GM12864 (cell line): ENCODE measurements around the gene PPAN.

Experiments
- DNase-seq: peaks from one replicate; pipeline ENCODE4 v3.0.0-alpha.2; 2011; ENCODE audit warnings: low read depth
- H3K4me3 ChIP-seq: 2 replicates; pipeline ENCODE4 v1.5.1; 2011; ENCODE audit warnings: mild to moderate bottlenecking, low read depth, low read length, control low read depth
- TF ChIP-seq, protein P1 (sequence below): IDR thresholded peaks from 2 replicates; pipeline ENCODE4 v1.5.1; 2011; ENCODE audit warnings: low read depth, mild to moderate bottlenecking, moderate library complexity, low read length, control low read depth, inconsistent platforms; ENCODE audit errors: missing control alignments

PPAN gene

DNA sequence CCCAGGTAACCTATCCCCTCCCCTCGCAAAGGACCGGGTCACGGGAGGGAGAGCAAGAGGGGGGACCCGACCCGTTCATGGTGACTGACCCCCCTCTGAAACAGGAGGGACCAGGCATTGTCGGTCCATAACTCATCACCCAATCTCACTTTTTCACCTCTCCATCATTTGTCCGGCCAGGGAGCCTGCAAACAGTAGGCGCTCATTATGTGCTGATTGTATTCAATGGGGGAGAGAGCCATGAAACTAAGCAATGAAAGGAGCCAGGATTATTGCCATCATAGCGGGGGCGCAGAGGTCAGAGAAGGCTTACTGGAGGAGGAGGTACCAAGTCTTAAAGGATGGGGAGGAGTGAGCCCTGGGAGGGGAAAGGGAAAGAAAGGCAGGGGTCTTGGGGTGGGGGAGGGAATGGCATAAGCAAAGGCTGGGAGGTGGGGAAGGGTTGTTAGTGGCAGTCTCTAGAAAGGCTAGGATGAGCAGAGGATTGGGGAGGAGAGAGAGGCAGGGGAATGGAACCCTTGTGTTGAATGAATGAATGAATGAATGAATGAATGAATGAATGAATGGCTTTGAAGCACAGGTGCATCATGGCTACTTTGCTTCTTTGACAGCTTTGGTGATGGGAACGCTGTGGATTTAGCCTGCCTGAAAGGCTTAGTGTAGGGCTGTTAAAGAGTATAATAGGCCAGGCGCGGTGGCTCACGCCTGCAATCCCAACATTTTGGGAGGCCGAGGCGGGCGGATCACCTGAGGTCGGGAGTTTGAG is 18.7 kb upstream of the PPAN start:
- peak overlapping the region; percentile 97 for H3K4me3 ChIP-seq
- TF ChIP-seq, protein P1, sequence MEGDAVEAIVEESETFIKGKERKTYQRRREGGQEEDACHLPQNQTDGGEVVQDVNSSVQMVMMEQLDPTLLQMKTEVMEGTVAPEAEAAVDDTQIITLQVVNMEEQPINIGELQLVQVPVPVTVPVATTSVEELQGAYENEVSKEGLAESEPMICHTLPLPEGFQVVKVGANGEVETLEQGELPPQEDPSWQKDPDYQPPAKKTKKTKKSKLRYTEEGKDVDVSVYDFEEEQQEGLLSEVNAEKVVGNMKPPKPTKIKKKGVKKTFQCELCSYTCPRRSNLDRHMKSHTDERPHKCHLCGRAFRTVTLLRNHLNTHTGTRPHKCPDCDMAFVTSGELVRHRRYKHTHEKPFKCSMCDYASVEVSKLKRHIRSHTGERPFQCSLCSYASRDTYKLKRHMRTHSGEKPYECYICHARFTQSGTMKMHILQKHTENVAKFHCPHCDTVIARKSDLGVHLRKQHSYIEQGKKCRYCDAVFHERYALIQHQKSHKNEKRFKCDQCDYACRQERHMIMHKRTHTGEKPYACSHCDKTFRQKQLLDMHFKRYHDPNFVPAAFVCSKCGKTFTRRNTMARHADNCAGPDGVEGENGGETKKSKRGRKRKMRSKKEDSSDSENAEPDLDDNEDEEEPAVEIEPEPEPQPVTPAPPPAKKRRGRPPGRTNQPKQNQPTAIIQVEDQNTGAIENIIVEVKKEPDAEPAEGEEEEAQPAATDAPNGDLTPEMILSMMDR: no peak
- no peak for DNase-seq

DNA sequence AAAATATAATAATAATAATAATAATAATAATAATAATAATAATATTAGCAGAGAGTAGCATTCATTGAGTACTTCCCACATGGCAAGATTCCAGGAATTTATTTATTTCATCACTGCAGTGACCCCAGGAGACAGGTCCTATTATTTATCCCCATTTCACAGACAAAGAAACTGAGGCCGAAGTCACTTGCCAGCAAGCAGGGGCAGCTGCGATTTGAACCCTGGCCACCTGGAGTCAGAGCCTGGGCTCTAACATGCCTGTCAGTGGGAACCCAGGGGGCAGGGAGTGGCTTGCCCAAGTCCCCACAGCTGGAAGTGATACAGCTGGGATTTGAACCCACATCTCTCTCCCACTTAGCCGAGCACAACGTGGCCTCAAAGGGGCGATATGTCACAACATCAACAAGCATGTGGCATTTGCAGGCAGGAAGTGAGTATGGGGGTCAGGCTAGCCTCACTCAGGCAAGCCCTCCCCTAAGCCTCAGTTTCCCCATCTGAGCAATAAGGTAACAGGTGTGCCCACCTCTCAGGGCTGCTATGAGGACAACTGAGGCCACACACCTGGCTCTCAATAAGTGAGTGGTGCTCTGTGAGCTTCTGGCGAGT is 17.1 kb upstream of the PPAN start:
- TF ChIP-seq, protein P1: no peak
- no peak overlapping the region for H3K4me3 ChIP-seq
- no peak for DNase-seq

DNA sequence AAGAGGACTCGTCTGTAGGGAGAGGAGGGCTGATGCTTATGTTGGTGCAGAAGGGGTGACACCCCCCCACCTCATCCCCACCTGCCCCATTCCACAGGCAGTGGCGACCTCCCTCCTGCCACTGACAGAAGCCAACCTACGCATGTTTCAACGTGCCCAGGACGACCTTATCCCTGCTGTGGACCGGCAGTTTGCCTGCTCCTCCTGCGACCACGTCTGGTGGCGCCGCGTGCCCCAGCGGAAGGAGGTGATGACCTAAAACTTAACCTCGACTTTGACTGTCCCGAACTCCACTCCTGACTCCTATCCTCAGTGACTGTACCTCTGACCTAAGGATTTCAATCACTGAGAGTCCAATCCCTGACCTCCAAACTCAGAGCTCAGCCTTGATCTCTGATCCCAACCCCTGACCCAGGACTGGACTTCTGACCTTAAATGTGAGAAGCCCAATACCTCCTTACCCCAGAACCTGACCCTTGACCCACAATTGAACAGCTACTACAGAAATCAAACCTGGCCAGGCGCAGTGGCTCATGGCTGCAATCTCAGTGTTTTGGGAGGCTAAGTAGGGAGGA is 16.3 kb upstream of the PPAN start:
- TF ChIP-seq, protein P1: no peak
- DNase-seq: no peak
- no peak overlapping the region for H3K4me3 ChIP-seq

DNA sequence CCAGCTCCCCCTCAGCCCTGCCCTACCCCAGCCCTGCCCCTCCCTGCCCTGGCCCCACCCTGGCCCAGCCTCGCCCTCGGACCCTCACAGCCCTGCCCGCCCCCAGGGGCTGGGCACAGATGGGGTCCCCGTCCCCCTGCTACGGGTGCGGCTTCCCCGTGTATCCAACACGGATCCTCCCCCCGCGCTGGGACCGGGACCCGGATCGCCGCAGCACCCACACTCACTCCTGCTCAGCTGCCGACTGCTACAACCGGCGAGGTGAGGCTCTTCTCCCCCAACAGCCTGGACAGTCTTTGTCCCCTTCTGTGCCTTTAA is 14.8 kb upstream of the PPAN start:
- no peak for DNase-seq
- no peak overlapping the region for H3K4me3 ChIP-seq
- TF ChIP-seq, protein P1: no peak

DNA sequence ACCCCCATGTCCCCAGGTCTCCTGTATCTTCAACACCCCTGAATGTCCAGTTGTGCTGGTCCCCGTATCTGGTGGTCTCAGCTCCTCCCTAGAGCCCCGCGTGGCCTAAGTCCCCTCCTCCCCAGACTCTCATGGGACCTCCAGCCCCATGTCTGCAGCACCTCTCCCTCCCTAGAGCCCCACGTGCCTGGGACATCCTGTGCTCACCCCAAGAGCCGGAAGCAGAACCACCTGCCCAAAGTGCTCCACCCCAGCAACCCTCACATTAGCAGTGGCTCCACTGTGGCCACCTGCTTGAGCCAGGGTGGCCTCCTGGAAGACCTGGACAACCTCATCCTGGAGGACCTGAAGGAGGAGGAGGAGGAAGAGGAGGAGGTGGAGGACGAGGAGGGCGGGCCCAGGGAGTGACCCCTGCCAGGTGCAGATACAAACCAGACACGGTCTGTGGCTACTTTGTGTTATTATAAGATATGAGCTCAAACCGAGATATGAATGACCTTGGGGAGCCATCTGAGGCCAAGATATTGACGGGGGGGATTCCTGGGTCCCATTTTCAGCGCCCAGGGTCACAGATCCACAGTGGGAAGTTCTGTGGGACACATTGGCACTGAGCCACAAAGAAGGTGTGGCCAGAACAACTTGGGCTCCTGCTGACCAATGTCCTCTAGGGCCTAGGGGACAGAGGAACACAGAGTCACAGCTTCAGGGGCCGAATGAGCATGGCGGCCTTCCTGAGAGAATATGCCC is 14.1 kb upstream of the PPAN start:
- H3K4me3 ChIP-seq: no peak overlapping the region
- DNase-seq: no peak
- TF ChIP-seq, protein P1: no peak

DNA sequence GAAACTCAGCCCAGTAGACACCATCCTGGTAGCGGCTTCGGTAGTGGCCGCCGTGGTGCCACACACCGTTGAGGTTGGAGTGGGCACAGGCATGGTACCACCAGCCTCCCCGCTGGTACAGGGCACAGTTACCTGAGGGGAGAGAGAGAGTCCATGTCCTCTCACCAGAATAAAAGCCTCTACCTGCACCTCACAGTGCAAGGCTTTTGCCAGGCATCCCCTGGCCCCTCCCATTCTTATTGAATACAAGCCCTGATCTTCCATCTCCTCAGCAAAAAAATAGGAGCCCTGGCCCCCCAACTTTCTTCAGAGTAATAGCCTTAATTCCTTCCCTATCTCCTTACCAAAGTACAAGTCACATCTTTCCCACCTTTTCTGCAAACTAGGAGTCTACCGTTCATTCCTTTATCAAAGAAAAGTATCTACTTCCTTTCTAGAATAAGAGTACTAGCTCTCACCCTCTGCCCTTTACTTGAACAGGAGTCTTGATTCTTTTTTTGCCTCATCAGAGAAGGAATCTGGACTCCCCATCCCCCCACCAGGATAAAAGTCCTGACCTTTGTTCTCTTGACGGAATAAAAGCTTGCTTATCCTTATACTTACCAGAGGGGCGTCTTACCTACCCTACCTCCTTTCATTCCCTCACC is 13.4 kb upstream of the PPAN start:
- no peak overlapping the region for H3K4me3 ChIP-seq
- TF ChIP-seq, protein P1: no peak

More for the DNA sequence above, 13.4 kb upstream of the PPAN start:
- no peak for DNase-seq
